Right lobe of liver (tissue), 6 donors: ENCODE results near the gene CCDC74B. TPM values are rescaled to one million over a fixed set of nuclear protein-coding genes. Genes with fewer than 3 reads are reported as not detected.
A peak's percentile ranks its signal among the peaks of the same experiment; 100 is the strongest.
"Not testable (repeated sequence)": the region's sequence is repeated elsewhere in the genome, so short reads cannot be mapped to it uniquely, and the experiment has no call there.

Experiments
- ATAC-seq, 4 donors: fragments of 200-7000 bp; cut with Tn5 transposase; one replicate each; pipeline ENCODE4 v1.9.1; 2020; ENCODE audit warnings: mild to moderate bottlenecking in 4 of 4, moderate library complexity in 4 of 4
- DNase-seq, 3 donors: peaks; one replicate each; pipeline ENCODE4 v3.0.0-alpha.2; 2020
- H3K27ac ChIP-seq, 3 donors: fragments of 200-600 bp; one replicate each; pipeline ENCODE4 v1.8.0; 2022
- H3K27me3 ChIP-seq, 2 donors: fragments of 200-600 bp; one replicate each; pipeline ENCODE4 v1.8.0; 2022
- H3K36me3 ChIP-seq, 4 donors: fragments of 200-600 bp; sonication (generic) in 1 of 4; one replicate each; pipeline versions ENCODE4 v1.5.1 to v1.8.0; 2017 to 2022; ENCODE audit warnings: control low read depth in 1 of 4
- H3K4me1 ChIP-seq, 4 donors: fragments of 200-600 bp; sonication (generic) in 1 of 4; one replicate each; pipeline versions ENCODE4 v1.5.1 to v1.8.0; 2017 to 2022; ENCODE audit warnings: control low read depth in 1 of 4
- H3K4me3 ChIP-seq, 3 donors: fragments of 200-600 bp; one replicate each; pipeline ENCODE4 v1.8.0; 2022
- H3K9me3 ChIP-seq, 4 donors: fragments of 200-600 bp; sonication (generic) in 1 of 4; one replicate each; pipeline versions ENCODE4 v1.5.1 to v1.8.0; 2017 to 2022; ENCODE audit warnings: control low read depth in 1 of 4
- CTCF ChIP-seq, 4 donors: fragments of 200-600 bp in 3 of 4; fragments of 450-650 bp in 1 of 4; IDR thresholded peaks; one replicate each; pipeline versions ENCODE4 v1.5.1 to v1.8.0; 2016 to 2022; ENCODE audit warnings: antibody characterized with exemption in 4 of 4, mild to moderate bottlenecking in 2 of 4
- POLR2A ChIP-seq: fragments of 450-650 bp; IDR thresholded peaks from one replicate; pipeline ENCODE4 v1.6.1; 2017; ENCODE audit warnings: antibody characterized with exemption, mild to moderate bottlenecking
- WGBS: methylation state at CpG from one replicate; pipeline ENCODE4 v1.1.6; 2018; ENCODE audit warnings: low coverage, low lambda C conversion rate; ENCODE audit not compliant: insufficient coverage; ENCODE audit errors: missing lambda C conversion rate; 5-methylcytosine and 5-hydroxymethylcytosine counted together
- intact Hi-C, 2 donors: fragments of 100-400 bp; cut with DNase I; formaldehyde crosslinking; loops; one replicate each; pipeline versions ENCODE4 v1.11.2 to v1.14.1; 2022
- total RNA-seq, 6 experiments: library from RNA; depleted of rRNA in 2 of 6; stranded (reverse); fragments of >200 nt in 2 of 6; fragmentation: NEBNext Ultra II Directional in 3 of 6; extraction: Animal tissue kit (Norgen Biotek cat#: 25700) in 3 of 6; gene quantifications; one replicate each; pipeline versions ENCODE4 v1.1.0 to v1.2.4, GENCODE V29; 2016 to 2023
- donor health status: DM: no; HTN: yes; CAD: no.
- donor health status: DM: no; HTN: no; CAD: no.
- donor health status: DM: no; HTN: no; CAD: no.
- donor health status: DM: no; HTN: yes; CAD: no.
- donor health status: DM: no; HTN: yes; CAD: no.

The CCDC74B gene
- total RNA-seq, 6 experiments from 2014 or later: 0.19 to 0.74 (median 0.26) TPM; not detected in 3

GRCh38 chr2:130155956-130156623, 11.2 kb upstream of the CCDC74B start:
- DNase-seq (peak; percentile 59 to 79 (median 73)), ATAC-seq (peak; percentile 71 to 95 (median 87))
- H3K27ac ChIP-seq, H3K4me1 ChIP-seq, H3K4me3 ChIP-seq, H3K9me3 ChIP-seq, H3K36me3 ChIP-seq, H3K27me3 ChIP-seq, intact Hi-C loops: not testable (repeated sequence)
- peak; percentile 43 to 60 (median 46) for TF ChIP-seq CTCF (IDR thresholded peaks at IDR 0.05)
- whole genome bisulfite sequencing: no CpG with 5 or more reads among the region's 16 CpGs

- Histone ChIP-seq H3K4me1 (no peaks in the 10 kb centered on the region), H3K4me3 (no peak overlapping the region), H3K9me3 (no peaks in the 10 kb centered on the region), H3K36me3 (peaks cover 0 to 4% (median 0%) of the 10 kb centered on the region in 4 donors), H3K27me3 (no peaks in the 10 kb centered on the region), H3K27ac (no peak overlapping the region)
- DNase-seq (no peak), ATAC-seq (no peak)
- WGBS: 100% methylated on average over 2 of the region's 29 CpGs
- TF ChIP-seq CTCF (IDR thresholded peaks at IDR 0.05): no peak
- no peak for TF ChIP-seq POLR2A
- intact Hi-C loops: no loop called here
Measured at GRCh38 chr2:130154773-130155765, 10.2 kb upstream of the CCDC74B start.

GRCh38 chr2:130154423-130154770, 9.5 kb upstream of the CCDC74B start:
- H3K27ac ChIP-seq, ATAC-seq, intact Hi-C loops, H3K36me3 ChIP-seq, DNase-seq, H3K4me3 ChIP-seq, H3K27me3 ChIP-seq, H3K9me3 ChIP-seq, H3K4me1 ChIP-seq: not testable (repeated sequence)
- WGBS: no CpG with 5 or more reads among the region's 8 CpGs

- H3K9me3 ChIP-seq, H3K27ac ChIP-seq, ATAC-seq, H3K36me3 ChIP-seq, H3K4me1 ChIP-seq, H3K4me3 ChIP-seq, intact Hi-C loops, DNase-seq, H3K27me3 ChIP-seq: not testable (repeated sequence)
- 93% methylated on average over 3 of the region's 23 CpGs for WGBS
Measured at GRCh38 chr2:130153721-130154422, 9.0 kb upstream of the CCDC74B start.

GRCh38 chr2:130152816-130153595, 8.1 kb upstream of the CCDC74B start:
- Histone ChIP-seq H3K36me3 (peaks cover 0 to 4% (median 0%) of the 10 kb centered on the region in 4 donors), H3K4me1 (no peaks in the 10 kb centered on the region), H3K27me3 (no peaks in the 10 kb centered on the region), H3K4me3 (no peak overlapping the region), H3K9me3 (no peaks in the 10 kb centered on the region), H3K27ac (no peak overlapping the region)
- no peak for DNase-seq
- TF ChIP-seq CTCF (IDR thresholded peaks at IDR 0.05) (no peak), POLR2A (no peak)
- WGBS: 40% methylated on average over 1 of the region's 25 CpGs
- intact Hi-C loops: no loop called here
- ATAC-seq: no peak

GRCh38 chr2:130152136-130152815, 7.4 kb upstream of the CCDC74B start:
- DNase-seq, H3K4me1 ChIP-seq, ATAC-seq, H3K4me3 ChIP-seq, H3K36me3 ChIP-seq, H3K27ac ChIP-seq, H3K27me3 ChIP-seq, intact Hi-C loops, H3K9me3 ChIP-seq: not testable (repeated sequence)
- 100% methylated on average over 1 of the region's 27 CpGs for WGBS

- intact Hi-C loops, ATAC-seq, DNase-seq, H3K27ac ChIP-seq, H3K9me3 ChIP-seq, H3K4me3 ChIP-seq, H3K36me3 ChIP-seq, H3K27me3 ChIP-seq, H3K4me1 ChIP-seq: not testable (repeated sequence)
- WGBS: 69% methylated on average over 5 of the region's 5 CpGs
Measured at GRCh38 chr2:130151145-130151512, 6.2 kb upstream of the CCDC74B start.
